ENCODE data around the gene MCF2L.

- TF ChIP-seq, protein P1, sequence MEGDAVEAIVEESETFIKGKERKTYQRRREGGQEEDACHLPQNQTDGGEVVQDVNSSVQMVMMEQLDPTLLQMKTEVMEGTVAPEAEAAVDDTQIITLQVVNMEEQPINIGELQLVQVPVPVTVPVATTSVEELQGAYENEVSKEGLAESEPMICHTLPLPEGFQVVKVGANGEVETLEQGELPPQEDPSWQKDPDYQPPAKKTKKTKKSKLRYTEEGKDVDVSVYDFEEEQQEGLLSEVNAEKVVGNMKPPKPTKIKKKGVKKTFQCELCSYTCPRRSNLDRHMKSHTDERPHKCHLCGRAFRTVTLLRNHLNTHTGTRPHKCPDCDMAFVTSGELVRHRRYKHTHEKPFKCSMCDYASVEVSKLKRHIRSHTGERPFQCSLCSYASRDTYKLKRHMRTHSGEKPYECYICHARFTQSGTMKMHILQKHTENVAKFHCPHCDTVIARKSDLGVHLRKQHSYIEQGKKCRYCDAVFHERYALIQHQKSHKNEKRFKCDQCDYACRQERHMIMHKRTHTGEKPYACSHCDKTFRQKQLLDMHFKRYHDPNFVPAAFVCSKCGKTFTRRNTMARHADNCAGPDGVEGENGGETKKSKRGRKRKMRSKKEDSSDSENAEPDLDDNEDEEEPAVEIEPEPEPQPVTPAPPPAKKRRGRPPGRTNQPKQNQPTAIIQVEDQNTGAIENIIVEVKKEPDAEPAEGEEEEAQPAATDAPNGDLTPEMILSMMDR (IDR thresholded peaks at IDR 0.05): no peak
- TF ChIP-seq POLR2A (IDR thresholded peaks at IDR 0.05) (no peak), POLR2AphosphoS5 (IDR thresholded peaks at IDR 0.05) (no peak)
These were observed 43.0 kb upstream of the MCF2L start for GRCh38 chr13:112926003-112926402.

Data from breast epithelium (tissue), 3 donors.